GM23338 (cell line): ENCODE data around the gene AGAP1.

ENCODE experiments used
- ETS1 ChIP-seq: IDR thresholded peaks from 2 replicates; pipeline ENCODE4 v1.6.1; 2016; ENCODE audit warnings: antibody characterized with exemption
- EZH2 ChIP-seq: fragments of 200-600 bp; sonication (generic); IDR thresholded peaks from one replicate; pipeline ENCODE4 v1.8.0; 2017; ENCODE audit warnings: antibody characterized with exemption, mild to moderate bottlenecking, low read depth; ENCODE audit not compliant: unreplicated experiment
- EZH2phosphoT487 ChIP-seq: fragments of 200-600 bp; sonication (generic); IDR thresholded peaks from one replicate; pipeline ENCODE4 v1.8.1; 2018; ENCODE audit warnings: antibody characterized with exemption; ENCODE audit not compliant: unreplicated experiment
- JUNB ChIP-seq: IDR thresholded peaks from one replicate; pipeline ENCODE4 v1.6.1; 2016; ENCODE audit warnings: antibody characterized with exemption; ENCODE audit not compliant: unreplicated experiment
- NANOG ChIP-seq: IDR thresholded peaks from 2 replicates; pipeline ENCODE4 v1.6.1; 2016; ENCODE audit warnings: antibody characterized with exemption, borderline replicate concordance
- POLR2AphosphoS5 ChIP-seq: IDR thresholded peaks from 2 replicates; pipeline ENCODE4 v1.6.1; 2016; ENCODE audit warnings: antibody characterized with exemption, low read depth
- STAT1 ChIP-seq: IDR thresholded peaks from one replicate; pipeline ENCODE4 v1.6.1; 2016; ENCODE audit warnings: antibody characterized with exemption; ENCODE audit not compliant: unreplicated experiment
- ZNF462 ChIP-seq: fragments of 250-450 bp; sonication (Bioruptor Pico); IDR thresholded peaks from 2 replicates; pipeline ENCODE4 v1.5.0; 2020; ENCODE audit warnings: mild to moderate bottlenecking, moderate library complexity
- TF ChIP-seq, protein P1 (sequence below), 2 experiments: fragments of 200-600 bp in 1 of 2; sonication (generic) in 1 of 2; conservative IDR thresholded peaks; 2 replicates each; pipeline versions ENCODE4 v1.5.1 to v1.6.1; 2016 to 2017; ENCODE audit warnings: antibody characterized with exemption in 2 of 2, low read depth in 2 of 2, mild to moderate bottlenecking in 2 of 2, moderate library complexity in 1 of 2

DNA sequence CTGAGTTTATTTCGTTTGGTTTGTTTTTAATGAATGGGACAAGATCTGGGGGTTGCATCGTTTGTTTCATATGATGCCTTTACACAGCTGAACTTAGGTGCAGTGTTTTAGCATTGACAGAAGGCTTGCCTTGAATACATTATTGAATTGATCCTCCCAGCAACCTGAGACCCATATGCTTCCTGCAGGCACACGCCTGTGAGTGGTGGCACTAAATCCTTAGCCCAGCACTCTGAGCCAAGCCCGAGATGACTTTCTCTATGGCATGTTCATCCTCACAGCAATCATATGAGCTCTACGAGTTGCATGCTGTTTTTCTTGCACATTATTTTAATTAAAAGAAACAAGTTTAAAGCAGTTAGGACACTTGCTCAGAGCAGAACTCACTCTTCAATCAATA lies 47.8 kb upstream of the AGAP1 start:
- TF ChIP-seq EZH2phosphoT487 (no peak), NANOG (no peak), STAT1 (no peak), EZH2 (no peak), ZNF462 (no peak), POLR2AphosphoS5 (no peak), ETS1 (no peak), JUNB (no peak)
- TF ChIP-seq, protein P1, sequence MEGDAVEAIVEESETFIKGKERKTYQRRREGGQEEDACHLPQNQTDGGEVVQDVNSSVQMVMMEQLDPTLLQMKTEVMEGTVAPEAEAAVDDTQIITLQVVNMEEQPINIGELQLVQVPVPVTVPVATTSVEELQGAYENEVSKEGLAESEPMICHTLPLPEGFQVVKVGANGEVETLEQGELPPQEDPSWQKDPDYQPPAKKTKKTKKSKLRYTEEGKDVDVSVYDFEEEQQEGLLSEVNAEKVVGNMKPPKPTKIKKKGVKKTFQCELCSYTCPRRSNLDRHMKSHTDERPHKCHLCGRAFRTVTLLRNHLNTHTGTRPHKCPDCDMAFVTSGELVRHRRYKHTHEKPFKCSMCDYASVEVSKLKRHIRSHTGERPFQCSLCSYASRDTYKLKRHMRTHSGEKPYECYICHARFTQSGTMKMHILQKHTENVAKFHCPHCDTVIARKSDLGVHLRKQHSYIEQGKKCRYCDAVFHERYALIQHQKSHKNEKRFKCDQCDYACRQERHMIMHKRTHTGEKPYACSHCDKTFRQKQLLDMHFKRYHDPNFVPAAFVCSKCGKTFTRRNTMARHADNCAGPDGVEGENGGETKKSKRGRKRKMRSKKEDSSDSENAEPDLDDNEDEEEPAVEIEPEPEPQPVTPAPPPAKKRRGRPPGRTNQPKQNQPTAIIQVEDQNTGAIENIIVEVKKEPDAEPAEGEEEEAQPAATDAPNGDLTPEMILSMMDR (conservative IDR thresholded peaks at IDR 0.05; ENCODE audit: low read depth in 2 of 2) = no peak
